GM23338 (cell line): Measurements from ENCODE around the gene IL10. TPM values are rescaled to one million over a fixed set of nuclear protein-coding genes. Genes with fewer than 3 reads are reported as not detected.

Experiments used
- ATAC-seq: fragments of 200-7000 bp; cut with Tn5 transposase; 3 replicates; pipeline ENCODE4 v1.9.1; 2020
- DNase-seq: peaks from one replicate; pipeline ENCODE4 v3.0.0-alpha.2; 2015; ENCODE audit warnings: low spot score
- H2AFZ ChIP-seq: fragments of 200-600 bp; sonication (generic); 2 replicates; pipeline ENCODE4 v1.8.0; 2016; ENCODE audit warnings: antibody characterized with exemption, mild to moderate bottlenecking, moderate library complexity
- H3F3A ChIP-seq: fragments of 200-600 bp; sonication (generic); replicated peaks from 2 replicates; pipeline ENCODE4 v1.8.0; 2017; ENCODE audit warnings: antibody characterized with exemption, mixed run types, low read depth
- H3K27ac ChIP-seq: fragments of 200-600 bp; sonication (generic); 2 replicates; pipeline ENCODE4 v1.6.1; 2016; ENCODE audit warnings: low read depth
- H3K27me3 ChIP-seq: fragments of 200-600 bp; sonication (generic); 2 replicates; pipeline ENCODE4 v1.8.0; 2016; ENCODE audit warnings: mild to moderate bottlenecking, mixed run types, moderate library complexity; ENCODE audit not compliant: insufficient read depth
- H3K36me3 ChIP-seq: fragments of 200-600 bp; sonication (generic); 2 replicates; pipeline ENCODE4 v1.8.0; 2016; ENCODE audit warnings: mild to moderate bottlenecking; ENCODE audit not compliant: insufficient read depth
- H3K4me1 ChIP-seq: fragments of 200-600 bp; sonication (generic); 2 replicates; pipeline ENCODE4 v1.8.0; 2016; ENCODE audit warnings: mild to moderate bottlenecking, moderate library complexity; ENCODE audit not compliant: insufficient read depth
- H3K4me2 ChIP-seq: fragments of 200-600 bp; sonication (generic); 2 replicates; pipeline ENCODE4 v1.7.1; 2017; ENCODE audit warnings: mixed run types
- H3K4me3 ChIP-seq: fragments of 200-600 bp; sonication (generic); 2 replicates; pipeline ENCODE4 v1.6.1; 2016; ENCODE audit warnings: mixed run types
- H3K79me2 ChIP-seq: fragments of 200-600 bp; sonication (generic); replicated peaks from 2 replicates; pipeline ENCODE4 v1.8.0; 2017; ENCODE audit warnings: mild to moderate bottlenecking; ENCODE audit not compliant: insufficient read depth
- H3K9me2 ChIP-seq: fragments of 200-600 bp; sonication (generic); 2 replicates; pipeline ENCODE4 v1.8.0; 2017; ENCODE audit not compliant: insufficient read depth
- H4K20me1 ChIP-seq: fragments of 200-600 bp; sonication (generic); replicated peaks from 2 replicates; pipeline ENCODE4 v1.8.0; 2017; ENCODE audit warnings: mild to moderate bottlenecking; ENCODE audit not compliant: insufficient read depth
- H3K27ac Mint-ChIP-seq: 2 replicates; pipeline ENCODE4 v1.8.0; 2020; ENCODE audit warnings: inconsistent platforms, mild to moderate bottlenecking, moderate library complexity, mixed read lengths
- H3K27me3 Mint-ChIP-seq: 3 replicates; pipeline ENCODE4 v1.8.0; 2022; ENCODE audit warnings: low read depth, mild to moderate bottlenecking, moderate library complexity, mixed read lengths, inconsistent platforms; ENCODE audit not compliant: insufficient read depth, poor library complexity
- H3K36me3 Mint-ChIP-seq: 3 replicates; pipeline ENCODE4 v1.8.0; 2021; ENCODE audit warnings: low read depth, mild to moderate bottlenecking, inconsistent platforms, moderate library complexity, mixed read lengths
- H3K4me1 Mint-ChIP-seq: 3 replicates; pipeline ENCODE4 v1.8.0; 2020; ENCODE audit warnings: mild to moderate bottlenecking, inconsistent platforms, mixed read lengths
- H3K4me3 Mint-ChIP-seq: 3 replicates; pipeline ENCODE4 v1.8.0; 2021; ENCODE audit warnings: moderate library complexity, mild to moderate bottlenecking, inconsistent platforms, mixed read lengths
- H3K9me3 Mint-ChIP-seq: 3 replicates; pipeline ENCODE4 v1.8.0; 2020; ENCODE audit warnings: moderate library complexity, mild to moderate bottlenecking, inconsistent platforms, mixed read lengths
- CREB1 ChIP-seq: fragments of 250-450 bp; sonication (Bioruptor Pico); IDR thresholded peaks from 2 replicates; pipeline ENCODE4 v1.5.0; 2020; ENCODE audit warnings: low read depth, mild to moderate bottlenecking, moderate library complexity
- EZH2 ChIP-seq: fragments of 200-600 bp; sonication (generic); IDR thresholded peaks from one replicate; pipeline ENCODE4 v1.8.0; 2017; ENCODE audit warnings: antibody characterized with exemption, mild to moderate bottlenecking, low read depth; ENCODE audit not compliant: unreplicated experiment
- EZH2phosphoT487 ChIP-seq: fragments of 200-600 bp; sonication (generic); IDR thresholded peaks from one replicate; pipeline ENCODE4 v1.8.1; 2018; ENCODE audit warnings: antibody characterized with exemption; ENCODE audit not compliant: unreplicated experiment
- JUNB ChIP-seq: IDR thresholded peaks from one replicate; pipeline ENCODE4 v1.6.1; 2016; ENCODE audit warnings: antibody characterized with exemption; ENCODE audit not compliant: unreplicated experiment
- NANOG ChIP-seq: IDR thresholded peaks from 2 replicates; pipeline ENCODE4 v1.6.1; 2016; ENCODE audit warnings: antibody characterized with exemption, borderline replicate concordance
- POLR2AphosphoS5 ChIP-seq: IDR thresholded peaks from 2 replicates; pipeline ENCODE4 v1.6.1; 2016; ENCODE audit warnings: antibody characterized with exemption, low read depth
- STAT1 ChIP-seq: IDR thresholded peaks from one replicate; pipeline ENCODE4 v1.6.1; 2016; ENCODE audit warnings: antibody characterized with exemption; ENCODE audit not compliant: unreplicated experiment
- ZNF114 ChIP-seq: fragments of 250-450 bp; sonication (Bioruptor Pico); IDR thresholded peaks from 2 replicates; pipeline ENCODE4 v1.5.0; 2020; ENCODE audit warnings: mild to moderate bottlenecking, moderate library complexity
- ZNF331 ChIP-seq: fragments of 250-450 bp; sonication (Bioruptor Pico); IDR thresholded peaks from 2 replicates; pipeline ENCODE4 v1.5.0; 2020; ENCODE audit warnings: low read depth, mild to moderate bottlenecking, moderate library complexity
- polyA plus RNA-seq: library from polyadenylated mRNA; unstranded; fragments of >200 nt; fragmentation: Nextera tagmentation; extraction: Ambion mirVana; gene quantifications from 2 replicates; pipeline ENCODE4 v1.2.1, GENCODE V29; 2016
- total RNA-seq: library from RNA; depleted of rRNA; stranded (reverse); fragments of >200 nt; shearing (Covaris generic); gene quantifications from 2 replicates; pipeline ENCODE4 v1.2.3, GENCODE V29; 2014
- TF ChIP-seq, protein P1 (sequence below): fragments of 250-450 bp; sonication (Bioruptor Pico); IDR thresholded peaks from 2 replicates; pipeline ENCODE4 v1.5.0; 2020; ENCODE audit warnings: mild to moderate bottlenecking, moderate library complexity
- TF ChIP-seq, protein P2 (sequence below), 2 experiments: fragments of 200-600 bp in 1 of 2; sonication (generic) in 1 of 2; conservative IDR thresholded peaks; 2 replicates each; pipeline versions ENCODE4 v1.5.1 to v1.6.1; 2016 to 2017; ENCODE audit warnings: antibody characterized with exemption in 2 of 2, low read depth in 2 of 2, mild to moderate bottlenecking in 2 of 2, moderate library complexity in 1 of 2
- TF ChIP-seq, protein P3 (sequence below): IDR thresholded peaks from one replicate; pipeline ENCODE4 v1.6.1; 2018; ENCODE audit warnings: antibody characterized with exemption; ENCODE audit not compliant: unreplicated experiment
- TF ChIP-seq, protein P4 (sequence below): IDR thresholded peaks from 2 replicates; pipeline ENCODE4 v1.6.1; 2016; ENCODE audit warnings: antibody characterized with exemption

Gene IL10
- total and polyA plus RNA-seq, 2 experiments from 2014 or later, result not detected

DNA sequence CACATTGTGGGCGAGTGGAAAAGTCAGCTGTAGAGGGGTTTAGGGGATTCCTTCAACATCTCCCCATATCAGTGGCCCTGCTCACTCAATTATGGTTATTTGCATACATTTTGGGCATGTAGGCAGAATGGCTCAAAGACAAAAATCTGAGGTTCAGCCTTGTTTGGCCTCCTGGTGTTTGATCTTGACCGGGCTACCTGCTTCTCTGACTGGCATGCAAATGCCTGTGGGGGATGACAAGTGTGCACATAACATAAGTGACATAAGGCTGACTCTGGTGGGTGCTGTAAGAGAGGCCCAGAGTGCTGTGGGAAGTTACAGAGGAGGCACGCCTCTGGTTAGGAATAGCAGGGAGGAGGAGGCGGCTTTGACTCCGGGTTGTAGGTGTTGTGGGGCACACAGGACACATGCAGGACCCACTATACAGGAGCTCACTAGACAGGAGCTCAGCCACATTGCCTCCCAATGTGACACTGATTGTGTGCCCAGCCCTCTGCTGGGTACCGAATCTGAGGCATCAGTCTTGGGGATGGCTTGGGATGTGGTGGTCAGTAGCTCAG, 31.1 kb downstream of the IL10 start:
- Histone ChIP-seq H3K79me2 (no peaks in the 10 kb centered on the region), H3K9me2 (no peaks in the 10 kb centered on the region), H3K4me3 (no peak overlapping the region), H3K4me1 (no peaks in the 10 kb centered on the region), H3F3A (no peaks in the 10 kb centered on the region), H4K20me1 (peaks cover 4% of the 10 kb centered on the region; the same call in 1 of the 2 replicates), H3K36me3 (no peaks in the 10 kb centered on the region), H3K4me2 (no peak overlapping the region), H3K27ac (no peak overlapping the region), H2AFZ (no peak overlapping the region), H3K27me3 (no peaks in the 10 kb centered on the region)
- no peak overlapping the region for H3K4me3 Mint-ChIP-seq
- TF ChIP-seq STAT1 (no peak), ZNF114 (CRISPR knock-in tag) (no peak), ZNF331 (CRISPR knock-in tag) (no peak), EZH2phosphoT487 (no peak), POLR2AphosphoS5 (no peak), EZH2 (no peak), NANOG (no peak), CREB1 (CRISPR knock-in tag) (no peak), JUNB (no peak)
- TF ChIP-seq, protein P1, sequence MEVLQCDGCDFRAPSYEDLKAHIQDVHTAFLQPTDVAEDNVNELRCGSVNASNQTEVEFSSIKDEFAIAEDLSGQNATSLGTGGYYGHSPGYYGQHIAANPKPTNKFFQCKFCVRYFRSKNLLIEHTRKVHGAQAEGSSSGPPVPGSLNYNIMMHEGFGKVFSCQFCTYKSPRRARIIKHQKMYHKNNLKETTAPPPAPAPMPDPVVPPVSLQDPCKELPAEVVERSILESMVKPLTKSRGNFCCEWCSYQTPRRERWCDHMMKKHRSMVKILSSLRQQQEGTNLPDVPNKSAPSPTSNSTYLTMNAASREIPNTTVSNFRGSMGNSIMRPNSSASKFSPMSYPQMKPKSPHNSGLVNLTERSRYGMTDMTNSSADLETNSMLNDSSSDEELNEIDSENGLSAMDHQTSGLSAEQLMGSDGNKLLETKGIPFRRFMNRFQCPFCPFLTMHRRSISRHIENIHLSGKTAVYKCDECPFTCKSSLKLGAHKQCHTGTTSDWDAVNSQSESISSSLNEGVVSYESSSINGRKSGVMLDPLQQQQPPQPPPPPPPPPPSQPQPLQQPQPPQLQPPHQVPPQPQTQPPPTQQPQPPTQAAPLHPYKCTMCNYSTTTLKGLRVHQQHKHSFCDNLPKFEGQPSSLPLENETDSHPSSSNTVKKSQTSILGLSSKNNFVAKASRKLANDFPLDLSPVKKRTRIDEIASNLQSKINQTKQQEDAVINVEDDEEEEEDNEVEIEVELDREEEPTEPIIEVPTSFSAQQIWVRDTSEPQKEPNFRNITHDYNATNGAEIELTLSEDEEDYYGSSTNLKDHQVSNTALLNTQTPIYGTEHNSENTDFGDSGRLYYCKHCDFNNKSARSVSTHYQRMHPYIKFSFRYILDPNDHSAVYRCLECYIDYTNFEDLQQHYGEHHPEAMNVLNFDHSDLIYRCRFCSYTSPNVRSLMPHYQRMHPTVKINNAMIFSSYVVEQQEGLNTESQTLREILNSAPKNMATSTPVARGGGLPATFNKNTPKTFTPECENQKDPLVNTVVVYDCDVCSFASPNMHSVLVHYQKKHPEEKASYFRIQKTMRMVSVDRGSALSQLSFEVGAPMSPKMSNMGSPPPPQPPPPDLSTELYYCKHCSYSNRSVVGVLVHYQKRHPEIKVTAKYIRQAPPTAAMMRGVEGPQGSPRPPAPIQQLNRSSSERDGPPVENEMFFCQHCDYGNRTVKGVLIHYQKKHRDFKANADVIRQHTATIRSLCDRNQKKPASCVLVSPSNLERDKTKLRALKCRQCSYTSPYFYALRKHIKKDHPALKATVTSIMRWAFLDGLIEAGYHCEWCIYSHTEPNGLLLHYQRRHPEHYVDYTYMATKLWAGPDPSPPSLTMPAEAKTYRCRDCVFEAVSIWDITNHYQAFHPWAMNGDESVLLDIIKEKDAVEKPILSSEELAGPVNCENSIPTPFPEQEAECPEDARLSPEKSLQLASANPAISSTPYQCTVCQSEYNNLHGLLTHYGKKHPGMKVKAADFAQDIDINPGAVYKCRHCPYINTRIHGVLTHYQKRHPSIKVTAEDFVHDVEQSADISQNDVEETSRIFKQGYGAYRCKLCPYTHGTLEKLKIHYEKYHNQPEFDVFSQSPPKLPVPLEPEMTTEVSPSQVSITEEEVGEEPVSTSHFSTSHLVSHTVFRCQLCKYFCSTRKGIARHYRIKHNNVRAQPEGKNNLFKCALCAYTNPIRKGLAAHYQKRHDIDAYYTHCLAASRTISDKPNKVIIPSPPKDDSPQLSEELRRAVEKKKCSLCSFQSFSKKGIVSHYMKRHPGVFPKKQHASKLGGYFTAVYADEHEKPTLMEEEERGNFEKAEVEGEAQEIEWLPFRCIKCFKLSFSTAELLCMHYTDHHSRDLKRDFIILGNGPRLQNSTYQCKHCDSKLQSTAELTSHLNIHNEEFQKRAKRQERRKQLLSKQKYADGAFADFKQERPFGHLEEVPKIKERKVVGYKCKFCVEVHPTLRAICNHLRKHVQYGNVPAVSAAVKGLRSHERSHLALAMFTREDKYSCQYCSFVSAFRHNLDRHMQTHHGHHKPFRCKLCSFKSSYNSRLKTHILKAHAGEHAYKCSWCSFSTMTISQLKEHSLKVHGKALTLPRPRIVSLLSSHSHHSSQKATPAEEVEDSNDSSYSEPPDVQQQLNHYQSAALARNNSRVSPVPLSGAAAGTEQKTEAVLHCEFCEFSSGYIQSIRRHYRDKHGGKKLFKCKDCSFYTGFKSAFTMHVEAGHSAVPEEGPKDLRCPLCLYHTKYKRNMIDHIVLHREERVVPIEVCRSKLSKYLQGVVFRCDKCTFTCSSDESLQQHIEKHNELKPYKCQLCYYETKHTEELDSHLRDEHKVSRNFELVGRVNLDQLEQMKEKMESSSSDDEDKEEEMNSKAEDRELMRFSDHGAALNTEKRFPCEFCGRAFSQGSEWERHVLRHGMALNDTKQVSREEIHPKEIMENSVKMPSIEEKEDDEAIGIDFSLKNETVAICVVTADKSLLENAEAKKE (CRISPR knock-in tag), result no peak
- TF ChIP-seq, protein P2, sequence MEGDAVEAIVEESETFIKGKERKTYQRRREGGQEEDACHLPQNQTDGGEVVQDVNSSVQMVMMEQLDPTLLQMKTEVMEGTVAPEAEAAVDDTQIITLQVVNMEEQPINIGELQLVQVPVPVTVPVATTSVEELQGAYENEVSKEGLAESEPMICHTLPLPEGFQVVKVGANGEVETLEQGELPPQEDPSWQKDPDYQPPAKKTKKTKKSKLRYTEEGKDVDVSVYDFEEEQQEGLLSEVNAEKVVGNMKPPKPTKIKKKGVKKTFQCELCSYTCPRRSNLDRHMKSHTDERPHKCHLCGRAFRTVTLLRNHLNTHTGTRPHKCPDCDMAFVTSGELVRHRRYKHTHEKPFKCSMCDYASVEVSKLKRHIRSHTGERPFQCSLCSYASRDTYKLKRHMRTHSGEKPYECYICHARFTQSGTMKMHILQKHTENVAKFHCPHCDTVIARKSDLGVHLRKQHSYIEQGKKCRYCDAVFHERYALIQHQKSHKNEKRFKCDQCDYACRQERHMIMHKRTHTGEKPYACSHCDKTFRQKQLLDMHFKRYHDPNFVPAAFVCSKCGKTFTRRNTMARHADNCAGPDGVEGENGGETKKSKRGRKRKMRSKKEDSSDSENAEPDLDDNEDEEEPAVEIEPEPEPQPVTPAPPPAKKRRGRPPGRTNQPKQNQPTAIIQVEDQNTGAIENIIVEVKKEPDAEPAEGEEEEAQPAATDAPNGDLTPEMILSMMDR (conservative IDR thresholded peaks at IDR 0.05; ENCODE audit: low read depth in 2 of 2), result no peak
- TF ChIP-seq, protein P3, sequence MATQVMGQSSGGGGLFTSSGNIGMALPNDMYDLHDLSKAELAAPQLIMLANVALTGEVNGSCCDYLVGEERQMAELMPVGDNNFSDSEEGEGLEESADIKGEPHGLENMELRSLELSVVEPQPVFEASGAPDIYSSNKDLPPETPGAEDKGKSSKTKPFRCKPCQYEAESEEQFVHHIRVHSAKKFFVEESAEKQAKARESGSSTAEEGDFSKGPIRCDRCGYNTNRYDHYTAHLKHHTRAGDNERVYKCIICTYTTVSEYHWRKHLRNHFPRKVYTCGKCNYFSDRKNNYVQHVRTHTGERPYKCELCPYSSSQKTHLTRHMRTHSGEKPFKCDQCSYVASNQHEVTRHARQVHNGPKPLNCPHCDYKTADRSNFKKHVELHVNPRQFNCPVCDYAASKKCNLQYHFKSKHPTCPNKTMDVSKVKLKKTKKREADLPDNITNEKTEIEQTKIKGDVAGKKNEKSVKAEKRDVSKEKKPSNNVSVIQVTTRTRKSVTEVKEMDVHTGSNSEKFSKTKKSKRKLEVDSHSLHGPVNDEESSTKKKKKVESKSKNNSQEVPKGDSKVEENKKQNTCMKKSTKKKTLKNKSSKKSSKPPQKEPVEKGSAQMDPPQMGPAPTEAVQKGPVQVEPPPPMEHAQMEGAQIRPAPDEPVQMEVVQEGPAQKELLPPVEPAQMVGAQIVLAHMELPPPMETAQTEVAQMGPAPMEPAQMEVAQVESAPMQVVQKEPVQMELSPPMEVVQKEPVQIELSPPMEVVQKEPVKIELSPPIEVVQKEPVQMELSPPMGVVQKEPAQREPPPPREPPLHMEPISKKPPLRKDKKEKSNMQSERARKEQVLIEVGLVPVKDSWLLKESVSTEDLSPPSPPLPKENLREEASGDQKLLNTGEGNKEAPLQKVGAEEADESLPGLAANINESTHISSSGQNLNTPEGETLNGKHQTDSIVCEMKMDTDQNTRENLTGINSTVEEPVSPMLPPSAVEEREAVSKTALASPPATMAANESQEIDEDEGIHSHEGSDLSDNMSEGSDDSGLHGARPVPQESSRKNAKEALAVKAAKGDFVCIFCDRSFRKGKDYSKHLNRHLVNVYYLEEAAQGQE, result no peak
- TF ChIP-seq, protein P4, sequence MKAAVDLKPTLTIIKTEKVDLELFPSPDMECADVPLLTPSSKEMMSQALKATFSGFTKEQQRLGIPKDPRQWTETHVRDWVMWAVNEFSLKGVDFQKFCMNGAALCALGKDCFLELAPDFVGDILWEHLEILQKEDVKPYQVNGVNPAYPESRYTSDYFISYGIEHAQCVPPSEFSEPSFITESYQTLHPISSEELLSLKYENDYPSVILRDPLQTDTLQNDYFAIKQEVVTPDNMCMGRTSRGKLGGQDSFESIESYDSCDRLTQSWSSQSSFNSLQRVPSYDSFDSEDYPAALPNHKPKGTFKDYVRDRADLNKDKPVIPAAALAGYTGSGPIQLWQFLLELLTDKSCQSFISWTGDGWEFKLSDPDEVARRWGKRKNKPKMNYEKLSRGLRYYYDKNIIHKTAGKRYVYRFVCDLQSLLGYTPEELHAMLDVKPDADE, result no peak
- H3K4me1 Mint-ChIP-seq, result peaks cover 11% of the 10 kb centered on the region; the same call in 2 of the 3 replicates
- no peak overlapping the region for H3K27ac Mint-ChIP-seq
- no peaks in the 10 kb centered on the region for H3K36me3 Mint-ChIP-seq
- ATAC-seq, result no peak
- peaks cover 6% of the 10 kb centered on the region for H3K27me3 Mint-ChIP-seq
- no peak for DNase-seq
- H3K9me3 Mint-ChIP-seq, result no peaks in the 10 kb centered on the region
